Fibroblast of lung (primary cell): ENCODE data around the gene C11orf86.

Experiments
- CTCF ChIP-seq, 2 donors: IDR thresholded peaks in 1 of 2; conservative IDR thresholded peaks in 1 of 2; 1 replicate in 1 of 2; 2 replicates in 1 of 2; pipeline ENCODE4 v1.5.1; 2011 to 2012; ENCODE audit warnings: low read length in 2 of 2, control low read depth in 1 of 2, inconsistent platforms in 1 of 2, low read depth in 1 of 2, mild to moderate bottlenecking in 1 of 2
- EZH2 ChIP-seq: IDR thresholded peaks from 2 replicates; pipeline ENCODE4 v1.5.1; 2012; ENCODE audit warnings: low read length, control low read depth, mild to moderate bottlenecking; ENCODE audit errors: missing control alignments

- TF ChIP-seq CTCF (conservative IDR thresholded peaks at IDR 0.05 in 1 of 2, IDR thresholded peaks at IDR 0.05 in 1 of 2; ENCODE audit: low read depth in 1 of 2, low read length in 2 of 2) (no peak), EZH2 (peak; percentile 76)
Measured at GRCh38 chr11:67022961-67023956, 48.2 kb downstream of the C11orf86 start, which contains the start of gene SYT12.
